ENCODE data around the gene XRCC4.

Gene XRCC4

GRCh38 chr5:83184534-83184933 is 107.2 kb downstream of the XRCC4 start:
- Histone ChIP-seq H3K4me3 (ENCODE audit: low read length) (no peak overlapping the region), H2AFZ (ENCODE audit: low read depth, low read length) (no peak overlapping the region), H3K27me3 (ENCODE audit: insufficient read depth, low read length) (no peaks in the 10 kb centered on the region), H3K9me3 (ENCODE audit: low read length) (no peaks in the 10 kb centered on the region), H3K36me3 (ENCODE audit: insufficient read depth, low read length) (no peaks in the 10 kb centered on the region), H3K4me1 (ENCODE audit: insufficient read depth, low read length) (no peaks in the 10 kb centered on the region)

- H3K9me3 ChIP-seq (ENCODE audit: low read length): no peaks in the 10 kb centered on the region
Measured at GRCh38 chr5:83192947-83193346, 115.6 kb downstream of the XRCC4 start.

GRCh38 chr5:83197326-83197967 is 120.1 kb downstream of the XRCC4 start:
- H2AFZ ChIP-seq (ENCODE audit: low read depth, low read length): peak overlapping the region; percentile 56
- H3K27me3 ChIP-seq (ENCODE audit: insufficient read depth, low read length): no peaks in the 10 kb centered on the region
- no peaks in the 10 kb centered on the region for H3K9me3 ChIP-seq (ENCODE audit: low read length)
- no peak overlapping the region for H3K4me3 ChIP-seq (ENCODE audit: low read length)
- peaks cover 14% of the 10 kb centered on the region for H3K4me1 ChIP-seq (ENCODE audit: insufficient read depth, low read length)
- H3K36me3 ChIP-seq (ENCODE audit: insufficient read depth, low read length): no peaks in the 10 kb centered on the region

More at GRCh38 chr5:83192947-83193346, 115.6 kb downstream of the XRCC4 start:
- peaks cover 9% of the 10 kb centered on the region for H3K4me1 ChIP-seq (ENCODE audit: insufficient read depth, low read length)
- H2AFZ ChIP-seq (ENCODE audit: low read depth, low read length): no peak overlapping the region
- H3K4me3 ChIP-seq (ENCODE audit: low read length): no peak overlapping the region
- H3K36me3 ChIP-seq (ENCODE audit: insufficient read depth, low read length): no peaks in the 10 kb centered on the region
- H3K27me3 ChIP-seq (ENCODE audit: insufficient read depth, low read length): no peaks in the 10 kb centered on the region

GRCh38 chr5:83199126-83199525 is 121.8 kb downstream of the XRCC4 start:
- Histone ChIP-seq H3K4me1 (ENCODE audit: insufficient read depth, low read length) (peaks cover 14% of the 10 kb centered on the region), H3K4me3 (ENCODE audit: low read length) (no peak overlapping the region), H3K9me3 (ENCODE audit: low read length) (no peaks in the 10 kb centered on the region)

GRCh38 chr5:83204651-83205050 is 127.3 kb downstream of the XRCC4 start:
- Histone ChIP-seq H3K36me3 (ENCODE audit: insufficient read depth, low read length) (no peaks in the 10 kb centered on the region), H3K27me3 (ENCODE audit: insufficient read depth, low read length) (no peaks in the 10 kb centered on the region), H3K4me3 (ENCODE audit: low read length) (no peak overlapping the region), H3K4me1 (ENCODE audit: insufficient read depth, low read length) (no peaks in the 10 kb centered on the region), H3K9me3 (ENCODE audit: low read length) (no peaks in the 10 kb centered on the region), H2AFZ (ENCODE audit: low read depth, low read length) (no peak overlapping the region)

More at GRCh38 chr5:83199126-83199525, 121.8 kb downstream of the XRCC4 start:
- H2AFZ ChIP-seq (ENCODE audit: low read depth, low read length): no peak overlapping the region
- no peaks in the 10 kb centered on the region for H3K27me3 ChIP-seq (ENCODE audit: insufficient read depth, low read length)
- no peaks in the 10 kb centered on the region for H3K36me3 ChIP-seq (ENCODE audit: insufficient read depth, low read length)

- no peak overlapping the region for H2AFZ ChIP-seq (ENCODE audit: low read depth, low read length)
- no peaks in the 10 kb centered on the region for H3K27me3 ChIP-seq (ENCODE audit: insufficient read depth, low read length)
- H3K4me1 ChIP-seq (ENCODE audit: insufficient read depth, low read length): no peaks in the 10 kb centered on the region
- H3K4me3 ChIP-seq (ENCODE audit: low read length): no peak overlapping the region
- H3K36me3 ChIP-seq (ENCODE audit: insufficient read depth, low read length): no peaks in the 10 kb centered on the region
- H3K9me3 ChIP-seq (ENCODE audit: low read length): no peaks in the 10 kb centered on the region
Measured at GRCh38 chr5:83209963-83210362, 132.6 kb downstream of the XRCC4 start.

- Histone ChIP-seq H3K4me3 (ENCODE audit: low read length) (no peak overlapping the region), H3K36me3 (ENCODE audit: insufficient read depth, low read length) (no peaks in the 10 kb centered on the region), H3K27me3 (ENCODE audit: insufficient read depth, low read length) (no peaks in the 10 kb centered on the region), H3K4me1 (ENCODE audit: insufficient read depth, low read length) (no peaks in the 10 kb centered on the region), H2AFZ (ENCODE audit: low read depth, low read length) (no peak overlapping the region), H3K9me3 (ENCODE audit: low read length) (no peaks in the 10 kb centered on the region)
Measured at GRCh38 chr5:83219077-83219476, 141.7 kb downstream of the XRCC4 start.

- Histone ChIP-seq H2AFZ (ENCODE audit: low read depth, low read length) (no peak overlapping the region), H3K9me3 (ENCODE audit: low read length) (no peaks in the 10 kb centered on the region), H3K27me3 (ENCODE audit: insufficient read depth, low read length) (no peaks in the 10 kb centered on the region), H3K4me1 (ENCODE audit: insufficient read depth, low read length) (no peaks in the 10 kb centered on the region), H3K36me3 (ENCODE audit: insufficient read depth, low read length) (no peaks in the 10 kb centered on the region), H3K4me3 (ENCODE audit: low read length) (no peak overlapping the region)
Measured at GRCh38 chr5:83219495-83219894, 142.1 kb downstream of the XRCC4 start.

- no peaks in the 10 kb centered on the region for H3K4me1 ChIP-seq (ENCODE audit: insufficient read depth, low read length)
Measured at GRCh38 chr5:83220331-83220730, 143.0 kb downstream of the XRCC4 start.

GRCh38 chr5:83222906-83223305 is 145.6 kb downstream of the XRCC4 start:
- no peaks in the 10 kb centered on the region for H3K4me1 ChIP-seq (ENCODE audit: insufficient read depth, low read length)
- H2AFZ ChIP-seq (ENCODE audit: low read depth, low read length): no peak overlapping the region
- no peaks in the 10 kb centered on the region for H3K9me3 ChIP-seq (ENCODE audit: low read length)

More at GRCh38 chr5:83220331-83220730, 143.0 kb downstream of the XRCC4 start:
- Histone ChIP-seq H2AFZ (ENCODE audit: low read depth, low read length) (no peak overlapping the region), H3K36me3 (ENCODE audit: insufficient read depth, low read length) (no peaks in the 10 kb centered on the region), H3K27me3 (ENCODE audit: insufficient read depth, low read length) (no peaks in the 10 kb centered on the region), H3K9me3 (ENCODE audit: low read length) (no peaks in the 10 kb centered on the region), H3K4me3 (ENCODE audit: low read length) (no peak overlapping the region)

GRCh38 chr5:83227611-83228010 is 150.3 kb downstream of the XRCC4 start:
- no peaks in the 10 kb centered on the region for H3K36me3 ChIP-seq (ENCODE audit: insufficient read depth, low read length)
- no peaks in the 10 kb centered on the region for H3K27me3 ChIP-seq (ENCODE audit: insufficient read depth, low read length)
- no peaks in the 10 kb centered on the region for H3K9me3 ChIP-seq (ENCODE audit: low read length)
- H3K4me3 ChIP-seq (ENCODE audit: low read length): no peak overlapping the region
- no peaks in the 10 kb centered on the region for H3K4me1 ChIP-seq (ENCODE audit: insufficient read depth, low read length)
- H2AFZ ChIP-seq (ENCODE audit: low read depth, low read length): no peak overlapping the region

More at GRCh38 chr5:83222906-83223305, 145.6 kb downstream of the XRCC4 start:
- Histone ChIP-seq H3K27me3 (ENCODE audit: insufficient read depth, low read length) (no peaks in the 10 kb centered on the region), H3K4me3 (ENCODE audit: low read length) (no peak overlapping the region), H3K36me3 (ENCODE audit: insufficient read depth, low read length) (no peaks in the 10 kb centered on the region)

- no peaks in the 10 kb centered on the region for H3K27me3 ChIP-seq (ENCODE audit: insufficient read depth, low read length)
- H2AFZ ChIP-seq (ENCODE audit: low read depth, low read length): no peak overlapping the region
- no peaks in the 10 kb centered on the region for H3K4me1 ChIP-seq (ENCODE audit: insufficient read depth, low read length)
- no peak overlapping the region for H3K4me3 ChIP-seq (ENCODE audit: low read length)
- no peaks in the 10 kb centered on the region for H3K36me3 ChIP-seq (ENCODE audit: insufficient read depth, low read length)
- H3K9me3 ChIP-seq (ENCODE audit: low read length): no peaks in the 10 kb centered on the region
Measured at GRCh38 chr5:83230511-83230910, 153.2 kb downstream of the XRCC4 start.

GRCh38 chr5:83244516-83244915 is 167.2 kb downstream of the XRCC4 start:
- Histone ChIP-seq H3K4me1 (ENCODE audit: insufficient read depth, low read length) (no peaks in the 10 kb centered on the region), H3K9me3 (ENCODE audit: low read length) (no peaks in the 10 kb centered on the region), H3K27me3 (ENCODE audit: insufficient read depth, low read length) (no peaks in the 10 kb centered on the region), H2AFZ (ENCODE audit: low read depth, low read length) (no peak overlapping the region), H3K4me3 (ENCODE audit: low read length) (no peak overlapping the region), H3K36me3 (ENCODE audit: insufficient read depth, low read length) (no peaks in the 10 kb centered on the region)

- Histone ChIP-seq H3K4me1 (ENCODE audit: insufficient read depth, low read length) (no peaks in the 10 kb centered on the region), H3K4me3 (ENCODE audit: low read length) (no peak overlapping the region), H3K36me3 (ENCODE audit: insufficient read depth, low read length) (no peaks in the 10 kb centered on the region), H3K9me3 (ENCODE audit: low read length) (no peaks in the 10 kb centered on the region), H2AFZ (ENCODE audit: low read depth, low read length) (no peak overlapping the region), H3K27me3 (ENCODE audit: insufficient read depth, low read length) (no peaks in the 10 kb centered on the region)
Measured at GRCh38 chr5:83245037-83245436, 167.7 kb downstream of the XRCC4 start.

All from neuron (in vitro differentiated cells).